Adipose tissue (tissue), 3 donors: ENCODE results near the gene TNFSF15. TPM values are rescaled to one million over a fixed set of nuclear protein-coding genes. Genes with fewer than 3 reads are reported as not detected.

Source experiments
- H3K27ac ChIP-seq: one replicate; pipeline ENCODE4 v1.5.1; 2013; ENCODE audit warnings: low read depth, low read length
- WGBS, 3 donors: extraction: QIAGEN DNeasy Blood & Tissue Kit; methylation state at CpG; one replicate each; pipeline ENCODE4 v1.1.7; 2013; 5-methylcytosine and 5-hydroxymethylcytosine counted together
- polyA plus RNA-seq, 3 donors: library from polyadenylated mRNA; stranded (reverse); fragments of 200-250 nt; gene quantifications; one replicate each; pipeline ENCODE4 v1.2.3, GENCODE V29; 2013
- donor health status: healthy with polysubstance abuse.
- donor health status: Bipolar disorder and iron deficiency.
- donor health status: healthy.

Gene TNFSF15
- polyA plus RNA-seq, 3 donors = 0.01 to 0.16 TPM; not detected in 1

- 48 to 55% (median 55%) methylated on average over 2 of the region's 2 CpGs for WGBS, 3 donors
- H3K27ac ChIP-seq = no peak overlapping the region
Observed at GRCh38 chr9:114798780-114799427, 6.9 kb downstream of the TNFSF15 start.

GRCh38 chr9:114798101-114798500, 7.7 kb downstream of the TNFSF15 start:
- 69 to 91% (median 83%) methylated on average over 1 of the region's 1 CpG for WGBS, 3 donors
- H3K27ac ChIP-seq = no peak overlapping the region

GRCh38 chr9:114792396-114792795, 13.4 kb downstream of the TNFSF15 start:
- 82 to 96% (median 94%) methylated on average over 4 of the region's 4 CpGs for WGBS, 3 donors
- no peak overlapping the region for H3K27ac ChIP-seq

GRCh38 chr9:114791736-114792135, 14.1 kb downstream of the TNFSF15 start:
- WGBS, 3 donors = 69 to 84% (median 78%) methylated on average over 2 of the region's 2 CpGs
- no peak overlapping the region for H3K27ac ChIP-seq

- no peak overlapping the region for H3K27ac ChIP-seq
Observed at GRCh38 chr9:114791312-114791711, 14.5 kb downstream of the TNFSF15 start.

GRCh38 chr9:114790521-114790920, 15.3 kb downstream of the TNFSF15 start:
- no peak overlapping the region for H3K27ac ChIP-seq
- whole genome bisulfite sequencing, 3 donors = 51 to 71% (median 56%) methylated on average over 6 of the region's 6 CpGs

- 64 to 91% (median 81%) methylated on average over 3 of the region's 3 CpGs for WGBS, 3 donors
- H3K27ac ChIP-seq = no peak overlapping the region
Observed at GRCh38 chr9:114789006-114789405, 16.8 kb downstream of the TNFSF15 start.

- WGBS, 3 donors = 77 to 90% (median 88%) methylated on average over 4 of the region's 4 CpGs
- H3K27ac ChIP-seq = no peak overlapping the region
Observed at GRCh38 chr9:114787781-114788498, 17.9 kb downstream of the TNFSF15 start.

GRCh38 chr9:114787214-114787613, 18.6 kb downstream of the TNFSF15 start:
- WGBS, 3 donors = 69 to 86% (median 86%) methylated on average over 2 of the region's 2 CpGs
- no peak overlapping the region for H3K27ac ChIP-seq

- no peak overlapping the region for H3K27ac ChIP-seq
- whole genome bisulfite sequencing, 3 donors = 40 to 73% (median 62%) methylated on average over 5 of the region's 5 CpGs
Observed at GRCh38 chr9:114785866-114786650, 19.8 kb downstream of the TNFSF15 start.

- 63 to 80% (median 76%) methylated on average over 6 of the region's 6 CpGs for WGBS, 3 donors
- H3K27ac ChIP-seq = no peak overlapping the region
Observed at GRCh38 chr9:114784721-114785279, 21.0 kb downstream of the TNFSF15 start.

GRCh38 chr9:114782586-114782985, 23.3 kb downstream of the TNFSF15 start:
- H3K27ac ChIP-seq = no peak overlapping the region

- 18 to 68% (median 62%) methylated on average over 4 of the region's 4 CpGs for WGBS, 3 donors
- H3K27ac ChIP-seq = no peak overlapping the region
Observed at GRCh38 chr9:114779352-114779845, 26.4 kb downstream of the TNFSF15 start.

- WGBS, 3 donors = 62 to 70% (median 63%) methylated on average over 6 of the region's 6 CpGs
Observed at GRCh38 chr9:114777821-114778609, 27.8 kb downstream of the TNFSF15 start.

GRCh38 chr9:114776683-114777399, 29.0 kb downstream of the TNFSF15 start:
- 84 to 96% (median 89%) methylated on average over 6 of the region's 6 CpGs for WGBS, 3 donors
- no peak overlapping the region for H3K27ac ChIP-seq

More at GRCh38 chr9:114777821-114778609, 27.8 kb downstream of the TNFSF15 start:
- no peak overlapping the region for H3K27ac ChIP-seq

GRCh38 chr9:114775981-114776380, 29.9 kb downstream of the TNFSF15 start:
- WGBS, 3 donors = 54 to 63% (median 60%) methylated on average over 1 of the region's 1 CpG

GRCh38 chr9:114775121-114775520, 30.7 kb downstream of the TNFSF15 start:
- no peak overlapping the region for H3K27ac ChIP-seq
- WGBS, 3 donors = 87 to 100% (median 95%) methylated on average over 1 of the region's 1 CpG

More at GRCh38 chr9:114775981-114776380, 29.9 kb downstream of the TNFSF15 start:
- H3K27ac ChIP-seq = no peak overlapping the region
